Activated CD4-positive, alpha-beta T cell treated with anti-CD3 and anti-CD28 coated beads, Interleukin-2, Interleukin-6, amounts not matched to agents 100 ng/mL and 50 ng/mL, durations not matched to agents 16 hours and 8 hours (primary cell): Measurements from ENCODE around the gene CARNS1.

Experiments
- DNase-seq: peaks from one replicate; pipeline ENCODE4 v3.0.0-alpha.2; 2020

The CARNS1 gene

DNA sequence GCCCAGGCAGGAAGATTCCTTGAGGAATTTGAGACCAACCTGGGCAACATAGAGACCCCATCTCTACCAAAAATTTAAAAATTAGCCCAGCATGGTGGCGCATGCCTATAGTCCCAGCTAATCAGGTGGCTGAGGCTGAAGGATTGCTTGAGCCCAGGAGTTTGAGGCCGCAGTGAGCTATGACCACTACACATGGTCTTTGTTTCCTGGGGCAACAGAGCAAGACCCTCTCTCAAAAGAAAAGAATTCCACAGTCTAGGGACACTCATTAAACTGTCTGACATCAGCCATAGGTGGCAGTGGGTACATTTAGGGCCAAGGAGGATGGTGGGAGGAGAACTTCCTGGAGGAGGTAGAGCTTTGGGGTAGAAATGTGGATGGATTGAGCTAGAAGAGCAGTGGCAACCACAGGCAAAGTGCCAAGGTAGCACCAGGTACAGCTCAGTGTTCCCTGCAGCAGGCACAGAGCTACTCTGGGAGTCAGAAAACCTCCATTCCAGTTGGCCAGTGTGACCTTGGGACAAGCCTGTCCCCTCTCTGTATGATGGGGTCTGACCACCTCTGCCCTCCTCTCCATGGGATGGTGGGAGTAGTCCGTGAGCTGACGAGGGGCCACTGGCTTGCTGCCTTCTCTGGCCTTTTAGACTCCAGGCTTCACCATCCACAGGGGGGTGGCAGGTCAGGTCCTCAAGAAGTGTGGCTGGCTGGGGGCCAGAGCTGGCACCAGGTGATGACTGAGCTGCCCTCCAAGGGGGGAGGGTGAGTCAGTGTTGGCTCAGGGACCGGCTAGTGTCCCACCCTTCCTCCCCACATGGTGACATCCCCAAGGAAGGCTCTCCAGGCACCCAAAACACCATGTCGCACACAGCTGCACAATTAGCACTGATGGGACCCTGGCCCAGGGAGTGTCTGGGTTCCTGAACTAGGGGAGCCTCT lies 38.3 kb upstream of the CARNS1 start:
- DNase-seq = no peak

DNA sequence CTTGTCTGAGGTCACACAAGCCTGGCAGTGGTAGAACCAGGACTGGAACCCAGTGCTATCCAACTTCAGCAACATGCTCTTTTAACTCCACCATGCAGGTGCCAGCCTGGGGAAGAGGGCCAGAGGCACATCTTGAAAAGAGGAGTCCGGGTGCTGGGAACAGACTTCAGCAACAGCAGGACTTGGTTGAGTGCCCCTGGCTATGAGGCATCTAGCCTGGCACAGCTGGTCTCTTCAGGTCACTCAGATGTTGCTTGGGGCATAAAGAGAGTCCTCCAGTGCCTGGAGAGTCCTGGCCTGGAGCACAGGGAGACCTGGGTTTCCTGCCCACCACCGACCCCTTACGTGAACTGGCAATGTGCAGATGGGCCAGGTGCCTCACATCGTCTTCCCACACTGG lies 36.9 kb upstream of the CARNS1 start:
- no peak for DNase-seq

DNA sequence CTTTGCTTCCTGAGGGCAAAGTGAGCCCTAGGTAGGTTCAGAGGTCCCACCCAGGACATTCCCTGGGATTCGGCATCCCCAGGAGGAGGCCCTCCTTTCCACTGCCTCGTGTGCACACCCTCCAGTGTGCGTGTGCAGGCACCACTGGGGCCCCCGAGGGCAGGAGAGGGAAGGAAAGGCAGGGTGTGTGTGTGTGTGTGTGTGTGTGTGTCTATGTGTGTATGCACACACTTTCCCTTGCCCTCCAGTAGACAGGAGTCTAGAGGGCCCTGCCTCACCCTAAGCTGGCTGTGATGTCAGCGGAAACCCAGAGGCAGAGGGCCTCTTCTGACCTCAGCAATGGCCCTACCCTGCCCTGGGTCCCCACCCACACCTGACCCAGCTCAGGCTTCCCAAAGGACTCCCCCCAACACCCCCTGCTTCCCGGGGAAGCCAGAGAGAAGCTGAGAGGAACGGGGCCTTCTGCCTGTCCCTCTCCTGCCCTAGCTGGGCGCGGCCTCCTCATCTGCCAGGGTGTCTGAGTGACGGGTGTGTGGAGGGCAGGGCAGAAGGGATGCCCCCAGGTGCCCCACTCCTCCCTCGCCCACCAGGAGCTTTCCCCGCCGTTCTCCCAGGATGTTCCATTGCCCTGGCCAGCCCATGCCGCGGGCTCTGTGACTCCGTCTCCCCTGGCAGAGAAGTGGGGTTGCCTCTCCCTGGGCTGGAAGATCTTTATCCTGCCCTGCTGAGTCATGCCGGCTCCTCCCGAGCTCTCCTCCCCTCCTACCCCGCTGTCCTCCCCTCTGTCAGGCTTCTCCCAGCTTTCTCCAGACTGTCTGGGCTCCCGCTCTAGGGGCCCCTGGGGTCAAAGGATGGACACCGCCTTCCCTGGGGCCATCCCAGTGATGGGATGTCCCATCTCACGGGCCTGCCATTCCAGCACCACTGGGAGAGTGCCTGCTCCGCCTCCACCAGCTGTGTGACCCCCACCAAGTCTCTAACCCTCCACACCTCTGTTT lies 36.1 kb upstream of the CARNS1 start:
- DNase-seq = no peak

DNA sequence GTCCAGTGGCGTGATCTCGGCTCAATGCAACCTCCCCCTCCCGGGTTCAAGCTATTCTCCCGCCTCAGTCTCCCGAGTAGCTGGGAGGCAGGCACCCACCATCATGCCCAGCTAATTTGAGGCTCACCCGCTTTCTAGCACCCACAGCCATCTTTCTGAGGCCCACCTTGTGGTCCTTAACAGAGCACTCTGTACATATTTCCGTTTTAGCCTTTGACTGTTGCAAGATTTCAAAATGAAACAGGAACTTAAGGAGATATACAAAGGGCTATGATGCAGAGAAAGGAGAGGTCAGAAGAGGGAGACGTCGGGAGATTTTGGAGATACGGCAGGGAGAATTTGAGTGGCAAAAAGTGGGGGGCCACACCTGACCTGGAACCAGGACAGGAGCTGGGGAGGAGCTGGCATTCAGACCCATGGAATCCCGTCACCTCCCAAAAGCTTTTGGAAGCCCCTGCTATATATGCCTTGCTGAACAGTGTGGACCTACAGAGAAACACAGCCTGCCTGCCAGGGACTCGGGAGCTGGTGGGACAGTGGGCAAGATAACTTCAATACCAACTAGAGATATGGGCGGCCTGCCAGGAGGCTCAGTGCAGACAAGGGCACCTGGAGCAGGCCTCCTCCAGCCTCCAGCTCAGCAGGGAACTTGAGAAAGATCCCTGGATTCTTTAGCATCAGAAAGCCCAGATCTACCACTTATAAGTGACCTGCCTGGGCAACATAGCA lies 34.1 kb upstream of the CARNS1 start:
- DNase-seq = no peak

GRCh38 chr11:67382276-67383136 lies 33.0 kb upstream of the CARNS1 start:
- peak; percentile 88 for DNase-seq

GRCh38 chr11:67384851-67385366 lies 30.6 kb upstream of the CARNS1 start:
- no peak for DNase-seq

DNA sequence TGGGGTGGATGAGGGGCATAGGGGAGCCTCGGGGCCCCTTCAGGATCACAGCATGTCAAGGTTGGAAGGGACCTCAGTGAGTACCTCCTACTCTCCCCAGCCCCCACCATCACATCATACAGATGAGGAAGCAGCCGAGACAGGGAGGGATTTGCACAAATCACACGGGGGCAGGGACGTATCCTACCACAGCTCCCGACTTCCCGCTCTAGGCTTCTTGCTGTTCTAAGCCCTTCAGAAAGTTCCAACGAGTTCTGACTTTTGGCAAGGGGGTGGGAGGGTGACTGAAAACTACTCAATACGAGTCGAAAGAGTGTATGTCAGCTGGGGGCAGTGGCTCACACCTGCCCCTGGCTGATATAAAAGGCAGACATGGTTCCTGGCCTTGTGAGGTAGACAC lies 28.4 kb upstream of the CARNS1 start:
- DNase-seq = no peak

- no peak for DNase-seq
Measured at GRCh38 chr11:67387518-67387917, 28.0 kb upstream of the CARNS1 start.

- peak; percentile 57 for DNase-seq
Measured at GRCh38 chr11:67389477-67389876, 26.0 kb upstream of the CARNS1 start.

GRCh38 chr11:67390947-67391303 lies 24.6 kb upstream of the CARNS1 start:
- DNase-seq = no peak

- DNase-seq = peak; percentile 96
Measured at GRCh38 chr11:67391304-67392182, 23.9 kb upstream of the CARNS1 start, which contains the start of gene RAD9A. RAD9A (plus strand) TSS chr11:67391986; CDS start chr11:67392045, 59 bp downstream.

DNA sequence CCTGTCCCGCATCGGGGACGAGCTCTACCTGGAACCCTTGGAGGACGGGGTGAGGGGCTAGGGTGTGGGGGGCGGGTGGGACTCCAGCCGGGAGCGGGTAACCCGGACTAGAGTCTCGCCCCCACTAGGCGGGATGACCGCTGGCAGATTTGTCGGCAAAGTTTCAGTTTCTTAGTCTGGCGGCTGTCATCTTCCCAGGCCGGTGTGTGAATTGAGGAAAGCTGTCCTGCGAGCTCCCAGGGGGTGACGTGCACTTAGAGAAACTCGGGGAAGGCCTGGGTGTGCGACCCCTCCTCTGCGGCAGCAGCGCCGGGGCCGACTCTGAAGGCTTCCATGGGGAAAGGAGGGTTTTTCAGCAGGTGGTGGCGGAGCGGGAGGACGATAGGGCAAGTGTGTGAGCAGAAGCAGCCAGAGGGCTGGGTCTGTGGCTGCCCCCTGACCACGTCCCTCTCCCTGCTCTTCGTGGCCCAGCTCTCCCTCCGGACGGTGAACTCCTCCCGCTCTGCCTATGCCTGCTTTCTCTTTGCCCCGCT lies 23.2 kb upstream of the CARNS1 start:
- no peak for DNase-seq

DNA sequence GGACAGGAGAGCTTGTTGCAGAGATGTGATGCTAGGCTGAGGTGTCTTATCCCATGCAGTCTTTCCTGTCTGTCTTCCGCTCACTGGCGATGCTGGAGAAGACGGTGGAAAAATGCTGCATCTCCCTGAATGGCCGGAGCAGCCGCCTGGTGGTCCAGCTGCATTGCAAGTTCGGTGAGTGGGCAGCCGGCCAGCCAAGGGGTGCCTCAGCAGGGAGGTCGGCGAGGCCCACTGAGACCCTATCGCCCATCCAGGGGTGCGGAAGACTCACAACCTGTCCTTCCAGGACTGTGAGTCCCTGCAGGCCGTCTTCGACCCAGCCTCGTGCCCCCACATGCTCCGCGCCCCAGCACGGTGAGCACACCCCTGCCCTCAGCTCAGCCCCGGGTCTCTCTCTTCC lies 22.0 kb upstream of the CARNS1 start:
- no peak for DNase-seq

DNA sequence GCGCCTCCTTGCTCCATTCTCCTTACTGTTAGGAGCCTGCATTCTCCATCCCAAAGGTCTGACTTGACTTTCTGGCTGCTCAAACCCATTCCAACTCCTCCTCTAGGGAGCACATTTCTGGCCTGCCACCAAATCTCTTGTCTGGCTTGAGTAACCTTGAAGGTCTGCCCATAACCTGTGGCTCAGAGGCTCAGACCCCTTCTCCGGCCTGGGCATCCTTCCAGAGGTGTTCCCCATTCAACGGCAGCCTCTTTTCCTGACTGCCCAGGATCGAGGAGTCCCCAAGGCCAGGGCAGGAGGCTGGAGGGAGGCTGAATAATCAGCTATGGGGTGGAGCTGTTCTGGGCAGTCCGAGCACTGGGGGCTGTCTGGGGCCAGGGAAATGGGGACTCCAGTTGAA lies 21.5 kb upstream of the CARNS1 start:
- no peak for DNase-seq

GRCh38 chr11:67395555-67396258 lies 19.8 kb upstream of the CARNS1 start:
- no peak for DNase-seq

DNA sequence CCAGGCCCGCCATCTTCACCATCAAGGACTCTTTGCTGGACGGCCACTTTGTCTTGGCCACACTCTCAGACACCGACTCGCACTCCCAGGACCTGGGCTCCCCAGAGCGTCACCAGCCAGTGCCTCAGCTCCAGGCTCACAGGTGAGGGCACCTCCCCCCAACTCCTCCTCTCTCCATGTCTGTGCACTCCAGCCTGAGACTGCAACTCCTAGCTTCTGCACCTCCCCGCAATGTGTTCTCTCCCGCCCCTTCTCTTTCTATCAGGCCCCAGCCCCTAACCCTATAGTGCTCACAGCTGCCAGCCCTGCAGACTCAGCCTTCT lies 19.3 kb upstream of the CARNS1 start:
- no peak for DNase-seq

GRCh38 chr11:67396587-67397389 lies 18.7 kb upstream of the CARNS1 start:
- no peak for DNase-seq

DNA sequence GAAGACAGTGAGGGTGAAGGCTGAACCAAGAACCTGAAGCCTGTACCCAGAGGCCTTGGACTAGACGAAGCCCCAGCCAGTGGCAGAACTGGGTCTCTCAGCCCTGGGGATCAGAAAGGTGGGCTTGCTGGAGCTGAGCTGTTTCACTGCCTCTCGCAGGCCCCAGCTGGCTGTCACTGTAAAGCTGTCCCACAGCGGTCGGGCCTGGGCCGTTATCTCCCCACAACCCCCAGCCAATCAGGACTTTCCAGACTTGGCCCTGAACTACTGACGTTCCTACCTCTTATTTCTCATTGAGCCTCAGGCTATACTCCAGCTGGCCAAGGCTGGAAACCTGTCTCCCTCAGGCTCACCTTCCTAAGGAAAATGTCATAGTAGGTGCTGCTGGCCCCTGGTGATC lies 17.9 kb upstream of the CARNS1 start:
- DNase-seq = no peak
